BE2C (cell line): Measurements from ENCODE around the gene YJEFN3.
A peak's percentile ranks its signal among the peaks of the same experiment; 100 is the strongest.

Source experiments
- DNase-seq: peaks from one replicate; pipeline ENCODE4 v3.0.0-alpha.2; 2020
- H3K27me3 ChIP-seq: fragments of 250-450 bp; sonication (Bioruptor Pico); 2 replicates; pipeline ENCODE4 v1.5.1; 2020; ENCODE audit warnings: mild to moderate bottlenecking
- H3K36me3 ChIP-seq: fragments of 250-450 bp; sonication (Bioruptor Pico); 2 replicates; pipeline ENCODE4 v1.5.1; 2020; ENCODE audit warnings: mild to moderate bottlenecking
- H3K4me1 ChIP-seq: fragments of 250-450 bp; sonication (Bioruptor Pico); 2 replicates; pipeline ENCODE4 v1.5.1; 2020
- H3K4me3 ChIP-seq: 2 replicates; pipeline ENCODE4 v1.5.1; 2011; ENCODE audit warnings: low read depth, low read length
- H3K9me3 ChIP-seq: fragments of 250-450 bp; sonication (Bioruptor Pico); 2 replicates; pipeline ENCODE4 v1.5.1; 2020
- CTCF ChIP-seq: IDR thresholded peaks from 2 replicates; pipeline ENCODE4 v1.5.1; 2012; ENCODE audit warnings: mild to moderate bottlenecking, low read depth, low read length

Gene YJEFN3

GRCh38 chr19:19534556-19535265 lies 6.0 kb downstream of the YJEFN3 start:
- H3K9me3 ChIP-seq = no peaks in the 10 kb centered on the region
- H3K36me3 ChIP-seq = no peaks in the 10 kb centered on the region
- no peak for DNase-seq
- no peak overlapping the region for H3K4me3 ChIP-seq
- TF ChIP-seq CTCF = no peak
- H3K27me3 ChIP-seq = peaks cover 14% of the 10 kb centered on the region
- H3K4me1 ChIP-seq = no peaks in the 10 kb centered on the region

GRCh38 chr19:19535311-19536191 lies 6.8 kb downstream of the YJEFN3 start:
- H3K27me3 ChIP-seq = peaks cover 14% of the 10 kb centered on the region
- DNase-seq = no peak
- H3K4me1 ChIP-seq = no peaks in the 10 kb centered on the region
- no peaks in the 10 kb centered on the region for H3K36me3 ChIP-seq
- TF ChIP-seq CTCF = no peak
- H3K4me3 ChIP-seq = no peak overlapping the region
- H3K9me3 ChIP-seq = no peaks in the 10 kb centered on the region

- no peaks in the 10 kb centered on the region for H3K36me3 ChIP-seq
- H3K9me3 ChIP-seq = peaks cover 3% of the 10 kb centered on the region
- no peaks in the 10 kb centered on the region for H3K4me1 ChIP-seq
- peaks cover 14% of the 10 kb centered on the region for H3K27me3 ChIP-seq
- H3K4me3 ChIP-seq = no peak overlapping the region; the same call in 1 of the 2 replicates
- TF ChIP-seq CTCF = no peak
- DNase-seq = no peak
These were observed 8.7 kb downstream of the YJEFN3 start for GRCh38 chr19:19537075-19538048.

- Histone ChIP-seq H3K27me3 (peaks cover 14% of the 10 kb centered on the region), H3K9me3 (peaks cover 3% of the 10 kb centered on the region), H3K4me1 (no peaks in the 10 kb centered on the region), H3K36me3 (no peaks in the 10 kb centered on the region), H3K4me3 (peak within 1 kb of the TSS; percentile 33)
- peak; percentile 80 for DNase-seq
- no peak for TF ChIP-seq CTCF
These were observed 9.5 kb downstream of the YJEFN3 start, which contains the start of gene CILP2 for GRCh38 chr19:19538061-19538784. CILP2 (plus strand) TSS chr19:19538265; CDS start chr19:19538350, 85 bp downstream.

GRCh38 chr19:19538785-19539166 lies 10.1 kb downstream of the YJEFN3 start:
- Histone ChIP-seq H3K9me3 (peaks cover 3% of the 10 kb centered on the region), H3K36me3 (no peaks in the 10 kb centered on the region), H3K4me1 (no peaks in the 10 kb centered on the region), H3K27me3 (peaks cover 14% of the 10 kb centered on the region), H3K4me3 (no peak overlapping the region)
- DNase-seq = no peak
- no peak for TF ChIP-seq CTCF
